ENCODE results near the gene VSTM2B. TPM values are rescaled to one million over a fixed set of nuclear protein-coding genes. Genes with fewer than 3 reads are reported as not detected.

VSTM2B gene
- total and polyA plus RNA-seq, 2 of the 13 experiments (the other 11 are each of a cell fraction or from before 2014, with no cell fraction given): not detected

GRCh38 chr19:29605653-29606419 lies 80.0 kb downstream of the VSTM2B start, which contains the start of gene POP4 (continued):
- TF ChIP-seq KDM3A (CRISPR knock-in tag; IDR thresholded peaks at IDR 0.05; ENCODE audit: low read depth) (peak; percentile 45), ZNF850 (CRISPR knock-in tag; conservative IDR thresholded peaks at IDR 0.05) (no peak), ZFP62 (CRISPR knock-in tag; IDR thresholded peaks at IDR 0.05) (no peak), ZBTB21 (CRISPR knock-in tag; IDR thresholded peaks at IDR 0.05) (peak; percentile 95), ZSCAN25 (CRISPR knock-in tag; IDR thresholded peaks at IDR 0.05) (no peak), ZHX1 (CRISPR knock-in tag; IDR thresholded peaks at IDR 0.05; ENCODE audit: low read depth) (peak; percentile 96), REST (IDR thresholded peaks at IDR 0.05; ENCODE audit: borderline replicate concordance in 1 of 2, low read depth in 1 of 2, low read length in 2 of 2) (peak in 1 of 2 experiments; percentile 9; a peak in 1 of 4 replicates), NPAS2 (CRISPR knock-in tag; IDR thresholded peaks at IDR 0.05; ENCODE audit: borderline replicate concordance) (no peak), ZNF790 (CRISPR knock-in tag; IDR thresholded peaks at IDR 0.05; ENCODE audit: borderline replicate concordance) (no peak), E2F2 (CRISPR knock-in tag; IDR thresholded peaks at IDR 0.05; ENCODE audit: borderline replicate concordance) (no peak)
- TF ChIP-seq, protein P1, sequence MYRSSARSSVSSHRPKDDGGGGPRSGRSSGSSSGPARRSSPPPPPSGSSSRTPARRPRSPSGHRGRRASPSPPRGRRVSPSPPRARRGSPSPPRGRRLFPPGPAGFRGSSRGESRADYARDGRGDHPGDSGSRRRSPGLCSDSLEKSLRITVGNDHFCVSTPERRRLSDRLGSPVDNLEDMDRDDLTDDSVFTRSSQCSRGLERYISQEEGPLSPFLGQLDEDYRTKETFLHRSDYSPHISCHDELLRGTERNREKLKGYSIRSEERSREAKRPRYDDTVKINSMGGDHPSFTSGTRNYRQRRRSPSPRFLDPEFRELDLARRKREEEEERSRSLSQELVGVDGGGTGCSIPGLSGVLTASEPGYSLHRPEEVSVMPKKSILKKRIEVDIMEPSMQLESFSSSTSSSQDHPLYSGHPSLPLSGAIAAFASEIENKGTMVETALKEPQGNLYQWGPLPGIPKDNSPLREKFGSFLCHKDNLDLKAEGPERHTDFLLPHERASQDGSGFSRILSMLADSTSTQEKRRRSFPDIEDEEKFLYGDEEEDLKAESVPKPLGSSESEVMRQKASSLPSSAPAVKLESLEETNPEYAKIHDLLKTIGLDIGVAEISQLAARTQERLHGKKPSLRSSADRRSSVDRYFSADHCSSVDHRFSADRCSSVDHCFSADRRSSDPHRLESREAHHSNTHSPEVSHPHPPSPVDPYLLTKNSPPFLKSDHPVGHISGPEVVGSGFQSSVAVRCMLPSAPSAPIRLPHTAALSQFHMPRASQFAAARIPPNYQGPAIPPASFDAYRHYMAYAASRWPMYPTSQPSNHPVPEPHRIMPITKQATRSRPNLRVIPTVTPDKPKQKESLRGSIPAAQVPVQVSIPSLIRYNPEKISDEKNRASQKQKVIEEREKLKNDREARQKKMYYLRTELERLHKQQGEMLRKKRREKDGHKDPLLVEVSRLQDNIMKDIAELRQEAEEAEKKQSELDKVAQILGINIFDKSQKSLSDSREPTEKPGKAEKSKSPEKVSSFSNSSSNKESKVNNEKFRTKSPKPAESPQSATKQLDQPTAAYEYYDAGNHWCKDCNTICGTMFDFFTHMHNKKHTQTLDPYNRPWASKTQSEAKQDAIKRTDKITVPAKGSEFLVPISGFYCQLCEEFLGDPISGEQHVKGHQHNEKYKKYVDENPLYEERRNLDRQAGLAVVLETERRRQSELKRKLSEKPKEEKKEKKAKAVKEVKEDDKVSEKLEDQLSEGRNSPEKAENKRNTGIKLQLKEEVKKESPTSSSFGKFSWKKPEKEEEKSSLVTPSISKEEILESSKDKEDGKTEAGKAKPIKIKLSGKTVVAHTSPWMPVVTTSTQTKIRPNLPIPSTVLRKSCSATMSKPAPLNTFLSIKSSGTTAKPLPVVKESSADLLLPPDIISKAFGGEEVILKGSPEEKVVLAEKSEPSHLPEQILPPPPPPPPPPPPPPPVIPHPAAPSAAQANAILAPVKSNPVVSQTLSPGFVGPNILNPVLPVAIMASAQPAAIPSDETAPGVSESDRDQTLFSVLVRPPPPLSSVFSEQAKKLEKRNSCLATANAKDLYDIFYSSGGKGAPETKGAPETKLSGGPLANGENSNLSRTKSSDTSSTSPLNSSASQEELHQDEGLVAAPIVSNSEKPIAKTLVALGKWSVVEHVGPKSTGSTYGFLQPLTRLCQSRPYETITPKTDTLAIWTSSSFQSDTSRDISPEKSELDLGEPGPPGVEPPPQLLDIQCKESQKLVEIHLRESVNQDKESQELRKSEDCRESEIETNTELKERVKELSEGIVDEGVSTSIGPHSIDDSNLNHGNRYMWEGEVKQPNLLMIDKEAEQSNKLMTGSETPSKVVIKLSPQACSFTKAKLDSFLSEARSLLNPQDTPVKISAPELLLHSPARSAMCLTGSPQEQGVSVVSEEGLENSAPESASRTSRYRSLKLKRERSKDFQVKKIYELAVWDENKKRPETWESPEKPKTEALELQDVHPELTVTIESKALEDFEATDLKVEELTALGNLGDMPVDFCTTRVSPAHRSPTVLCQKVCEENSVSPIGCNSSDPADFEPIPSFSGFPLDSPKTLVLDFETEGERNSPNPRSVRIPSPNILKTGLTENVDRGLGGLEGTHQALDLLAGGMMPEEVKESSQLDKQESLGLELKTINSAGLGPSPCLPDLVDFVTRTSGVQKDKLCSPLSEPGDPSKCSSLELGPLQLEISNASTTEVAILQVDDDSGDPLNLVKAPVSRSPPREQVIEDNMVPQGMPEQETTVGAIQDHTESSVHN (CRISPR knock-in tag; IDR thresholded peaks at IDR 0.05): peak; percentile 61; the same call in 1 of the 2 replicates
